RWPE1 (cell line): Measurements from ENCODE around the gene UBXN10.

Experiments
- CTCF ChIA-PET: fragments of 350-600 bp; sonication (Branson Sonifier 250); formaldehyde crosslinking; extraction: SDS; loops from one replicate; lab custom pipeline; 2021; lab: Yijun Ruan, JAX
- POLR2A ChIA-PET: fragments of 400-600 bp; formaldehyde crosslinking; extraction: SDS; loops from one replicate; lab custom pipeline; 2020; ENCODE audit warnings: antibody characterized with exemption; ENCODE audit not compliant: low non-redundant PET; lab: Yijun Ruan, JAX
- DNase-seq: peaks from one replicate; pipeline ENCODE4 v3.0.0; 2012; ENCODE audit warnings: low spot score
- H3K27ac ChIP-seq: fragments of 450-650 bp; 2 replicates; pipeline ENCODE4 v1.5.1; 2017
- CTCF ChIP-seq: fragments of 450-650 bp; conservative IDR thresholded peaks from 2 replicates; pipeline ENCODE4 v1.5.1; 2017; ENCODE audit warnings: low read depth, mild to moderate bottlenecking

Gene UBXN10

GRCh38 chr1:20139776-20140612, 45.9 kb upstream of the UBXN10 start:
- no peak overlapping the region for H3K27ac ChIP-seq
- no peak for DNase-seq
- CTCF ChIA-PET: no interaction called here
- POLR2A ChIA-PET: no interaction called here
- no peak for TF ChIP-seq CTCF

- ChIA-PET CTCF (no interaction called here), POLR2A (no interaction called here)
- no peak for DNase-seq
- TF ChIP-seq CTCF: no peak
- H3K27ac ChIP-seq: no peak overlapping the region
These were observed 44.9 kb upstream of the UBXN10 start for GRCh38 chr1:20141001-20141400.

- CTCF ChIA-PET: no interaction called here
These were observed 44.4 kb upstream of the UBXN10 start for GRCh38 chr1:20141466-20141865.

GRCh38 chr1:20142001-20142710, 43.7 kb upstream of the UBXN10 start:
- ChIA-PET POLR2A (no interaction called here), CTCF (interaction anchor here (2.1 kb wide), 1 partner anchor 10 kb away, joined by 12 read pairs; no protein-coding TSS in a partner anchor)
- no peak for DNase-seq
- no peak overlapping the region for H3K27ac ChIP-seq
- TF ChIP-seq CTCF: no peak

More at GRCh38 chr1:20141466-20141865, 44.4 kb upstream of the UBXN10 start:
- POLR2A ChIA-PET: no interaction called here
- DNase-seq: no peak
- H3K27ac ChIP-seq: no peak overlapping the region
- no peak for TF ChIP-seq CTCF

- H3K27ac ChIP-seq: no peak overlapping the region
- TF ChIP-seq CTCF: no peak
- CTCF ChIA-PET: interaction anchor here (2.1 kb wide), 1 partner anchor 9 kb away, joined by 12 read pairs; no protein-coding TSS in a partner anchor
- POLR2A ChIA-PET: interaction anchor here (0.6 kb wide), 1 partner anchor 330 kb away, joined by 4 read pairs; no protein-coding TSS in a partner anchor
- no peak for DNase-seq
These were observed 42.6 kb upstream of the UBXN10 start for GRCh38 chr1:20143318-20143717.

- H3K27ac ChIP-seq: no peak overlapping the region
- no peak for DNase-seq
- ChIA-PET CTCF (interaction anchor here (2.1 kb wide), 1 partner anchor 8 kb away, joined by 12 read pairs; no protein-coding TSS in a partner anchor), POLR2A (no interaction called here)
- TF ChIP-seq CTCF: no peak
These were observed 41.9 kb upstream of the UBXN10 start for GRCh38 chr1:20143734-20144565.
